SK-N-SH (cell line): ENCODE measurements around the gene SORBS1.

Experiments used
- CTCF ChIP-seq: fragments of 200-600 bp; sonication (generic); IDR thresholded peaks from 2 replicates; pipeline ENCODE4 v1.6.1; 2017; ENCODE audit warnings: antibody characterized with exemption, mild to moderate bottlenecking, moderate library complexity
- EP300 ChIP-seq, 2 experiments: IDR thresholded peaks; 2 replicates each; pipeline versions ENCODE4 v1.4.0 to v1.6.1; 2012; ENCODE audit warnings: borderline replicate concordance in 1 of 2, low read depth in 1 of 2, low read length in 1 of 2
- EZH2phosphoT487 ChIP-seq: fragments of 200-600 bp; sonication (generic); IDR thresholded peaks from 2 replicates; pipeline ENCODE4 v1.6.1; 2017; ENCODE audit warnings: low read depth, mixed run types, mild to moderate bottlenecking, antibody characterized with exemption, moderate library complexity, borderline replicate concordance
- FOXM1 ChIP-seq: IDR thresholded peaks from 2 replicates; pipeline ENCODE4 v1.4.0; 2012; ENCODE audit warnings: low read depth, mild to moderate bottlenecking
- JUND ChIP-seq: IDR thresholded peaks from 2 replicates; pipeline ENCODE4 v1.4.0; 2012
- MAX ChIP-seq: IDR thresholded peaks from 2 replicates; pipeline ENCODE4 v1.4.0; 2012; ENCODE audit warnings: low read depth
- NFIC ChIP-seq: IDR thresholded peaks from 2 replicates; pipeline ENCODE4 v1.4.0; 2012; ENCODE audit warnings: borderline replicate concordance
- NRF1 ChIP-seq: IDR thresholded peaks from 2 replicates; pipeline ENCODE4 v1.6.1; 2012; ENCODE audit warnings: low read depth, mild to moderate bottlenecking, low read length
- POLR2AphosphoS5 ChIP-seq: IDR thresholded peaks from 2 replicates; pipeline ENCODE4 v1.6.1; 2012; ENCODE audit warnings: low read depth, low read length
- RCOR1 ChIP-seq: fragments of 150-350 bp; IDR thresholded peaks from 2 replicates; pipeline ENCODE4 v1.6.1; 2017; ENCODE audit warnings: antibody characterized with exemption, low read length
- REST ChIP-seq: IDR thresholded peaks from 2 replicates; pipeline ENCODE4 v1.6.1; 2012; ENCODE audit warnings: mild to moderate bottlenecking, low read depth, low read length, moderate library complexity
- RXRA ChIP-seq: IDR thresholded peaks from 2 replicates; pipeline ENCODE4 v1.4.0; 2012; ENCODE audit warnings: low read depth, mild to moderate bottlenecking, borderline replicate concordance
- USF2 ChIP-seq: fragments of 150-350 bp; IDR thresholded peaks from 2 replicates; pipeline ENCODE4 v1.6.1; 2017; ENCODE audit warnings: antibody characterized with exemption, low read length, low read depth, borderline replicate concordance
- YY1 ChIP-seq: IDR thresholded peaks from 2 replicates; pipeline ENCODE4 v1.4.0; 2012; ENCODE audit warnings: low read depth, mild to moderate bottlenecking

GRCh38 chr10:95520617-95521016 is 40.6 kb downstream of the SORBS1 start:
- no peak for TF ChIP-seq CTCF
- no peak for TF ChIP-seq USF2
- TF ChIP-seq EP300 (IDR thresholded peaks at IDR 0.05; ENCODE audit: borderline replicate concordance in 1 of 2, low read depth in 1 of 2, low read length in 1 of 2), result no peak
- no peak for TF ChIP-seq RCOR1
- TF ChIP-seq NRF1, result no peak
- no peak for TF ChIP-seq FOXM1
- no peak for TF ChIP-seq RXRA
- no peak for TF ChIP-seq MAX
- no peak for TF ChIP-seq EZH2phosphoT487
- no peak for TF ChIP-seq JUND
- no peak for TF ChIP-seq REST
- TF ChIP-seq POLR2AphosphoS5, result no peak
- TF ChIP-seq YY1, result no peak
- TF ChIP-seq NFIC, result no peak
